GM12864 (cell line): ENCODE results near the gene CPVL.

Experiments used
- DNase-seq: peaks from one replicate; pipeline ENCODE4 v3.0.0-alpha.2; 2011; ENCODE audit warnings: low read depth
- H3K4me3 ChIP-seq: 2 replicates; pipeline ENCODE4 v1.5.1; 2011; ENCODE audit warnings: mild to moderate bottlenecking, low read depth, low read length, control low read depth
- TF ChIP-seq, protein P1 (sequence below): IDR thresholded peaks from 2 replicates; pipeline ENCODE4 v1.5.1; 2011; ENCODE audit warnings: low read depth, mild to moderate bottlenecking, moderate library complexity, low read length, control low read depth, inconsistent platforms; ENCODE audit errors: missing control alignments

Gene CPVL

GRCh38 chr7:29156907-29157452, 10.6 kb upstream of the CPVL start:
- no peak for DNase-seq
- no peak overlapping the region for H3K4me3 ChIP-seq
- TF ChIP-seq, protein P1, sequence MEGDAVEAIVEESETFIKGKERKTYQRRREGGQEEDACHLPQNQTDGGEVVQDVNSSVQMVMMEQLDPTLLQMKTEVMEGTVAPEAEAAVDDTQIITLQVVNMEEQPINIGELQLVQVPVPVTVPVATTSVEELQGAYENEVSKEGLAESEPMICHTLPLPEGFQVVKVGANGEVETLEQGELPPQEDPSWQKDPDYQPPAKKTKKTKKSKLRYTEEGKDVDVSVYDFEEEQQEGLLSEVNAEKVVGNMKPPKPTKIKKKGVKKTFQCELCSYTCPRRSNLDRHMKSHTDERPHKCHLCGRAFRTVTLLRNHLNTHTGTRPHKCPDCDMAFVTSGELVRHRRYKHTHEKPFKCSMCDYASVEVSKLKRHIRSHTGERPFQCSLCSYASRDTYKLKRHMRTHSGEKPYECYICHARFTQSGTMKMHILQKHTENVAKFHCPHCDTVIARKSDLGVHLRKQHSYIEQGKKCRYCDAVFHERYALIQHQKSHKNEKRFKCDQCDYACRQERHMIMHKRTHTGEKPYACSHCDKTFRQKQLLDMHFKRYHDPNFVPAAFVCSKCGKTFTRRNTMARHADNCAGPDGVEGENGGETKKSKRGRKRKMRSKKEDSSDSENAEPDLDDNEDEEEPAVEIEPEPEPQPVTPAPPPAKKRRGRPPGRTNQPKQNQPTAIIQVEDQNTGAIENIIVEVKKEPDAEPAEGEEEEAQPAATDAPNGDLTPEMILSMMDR = no peak

DNA sequence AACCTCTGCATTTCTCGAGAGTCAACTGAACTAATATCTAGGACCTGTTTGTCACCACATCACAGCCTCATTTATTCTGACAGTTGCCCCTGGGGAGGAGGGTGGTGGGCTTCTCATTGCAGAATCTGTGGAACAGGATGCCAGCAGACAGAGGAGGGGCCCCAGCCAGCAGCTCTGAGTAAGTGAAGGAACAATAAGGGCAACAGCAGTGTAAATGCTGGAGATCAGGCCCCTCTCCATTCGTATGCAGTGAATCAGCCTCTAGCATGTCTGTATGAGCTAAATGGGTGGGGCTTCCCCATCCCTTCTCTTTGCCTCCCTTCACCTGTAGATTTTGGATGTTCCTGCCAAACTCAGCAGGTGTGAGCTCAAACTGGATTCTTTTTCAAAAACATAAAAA, 7.7 kb upstream of the CPVL start:
- no peak for DNase-seq
- TF ChIP-seq, protein P1 = no peak
- no peak overlapping the region for H3K4me3 ChIP-seq

DNA sequence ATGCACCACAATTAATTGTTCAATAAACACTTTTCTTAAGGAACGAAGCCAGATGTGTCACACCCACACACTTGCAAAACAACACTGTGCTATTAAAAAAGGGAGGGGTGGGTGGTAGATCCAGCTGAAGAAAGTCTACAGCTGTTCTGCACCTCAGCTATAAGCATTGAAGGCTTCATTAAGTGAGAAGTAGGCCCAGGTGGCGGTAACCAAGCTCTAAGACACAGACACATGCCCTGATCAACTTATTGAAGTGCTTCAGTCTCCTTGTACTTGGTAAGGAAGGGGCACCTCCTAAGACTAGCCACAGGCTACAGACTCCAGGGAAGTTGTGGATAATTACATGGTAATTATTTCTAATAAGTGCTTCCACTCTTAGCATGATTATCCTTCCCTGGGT, 4.5 kb upstream of the CPVL start:
- no peak overlapping the region for H3K4me3 ChIP-seq
- TF ChIP-seq, protein P1 = no peak
- no peak for DNase-seq

DNA sequence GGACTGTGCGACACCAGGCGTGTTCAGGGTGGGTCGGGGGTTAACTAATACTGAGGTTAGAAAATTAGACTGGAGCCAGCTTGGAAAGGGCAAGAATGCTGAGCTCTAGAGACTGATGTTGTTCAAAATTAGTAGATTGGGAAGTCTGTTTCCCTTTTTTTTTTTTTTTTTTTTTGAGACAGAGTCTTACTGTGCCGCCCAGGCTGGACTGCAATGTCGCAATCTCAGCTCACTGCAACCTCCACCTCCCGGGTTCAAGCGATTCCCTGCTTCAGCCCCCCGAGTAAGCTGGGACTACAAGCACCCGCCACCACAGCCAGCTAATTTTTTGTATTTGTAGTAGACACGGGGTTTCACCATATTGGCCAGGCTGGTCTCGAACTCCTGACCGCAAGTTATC, 2.7 kb upstream of the CPVL start:
- no peak for DNase-seq
- H3K4me3 ChIP-seq = no peak overlapping the region
- TF ChIP-seq, protein P1 = no peak

- DNase-seq = no peak
- TF ChIP-seq, protein P1 = no peak
- no peak overlapping the region for H3K4me3 ChIP-seq
Measured at GRCh38 chr7:29147821-29148220, 1.5 kb upstream of the CPVL start.

DNA sequence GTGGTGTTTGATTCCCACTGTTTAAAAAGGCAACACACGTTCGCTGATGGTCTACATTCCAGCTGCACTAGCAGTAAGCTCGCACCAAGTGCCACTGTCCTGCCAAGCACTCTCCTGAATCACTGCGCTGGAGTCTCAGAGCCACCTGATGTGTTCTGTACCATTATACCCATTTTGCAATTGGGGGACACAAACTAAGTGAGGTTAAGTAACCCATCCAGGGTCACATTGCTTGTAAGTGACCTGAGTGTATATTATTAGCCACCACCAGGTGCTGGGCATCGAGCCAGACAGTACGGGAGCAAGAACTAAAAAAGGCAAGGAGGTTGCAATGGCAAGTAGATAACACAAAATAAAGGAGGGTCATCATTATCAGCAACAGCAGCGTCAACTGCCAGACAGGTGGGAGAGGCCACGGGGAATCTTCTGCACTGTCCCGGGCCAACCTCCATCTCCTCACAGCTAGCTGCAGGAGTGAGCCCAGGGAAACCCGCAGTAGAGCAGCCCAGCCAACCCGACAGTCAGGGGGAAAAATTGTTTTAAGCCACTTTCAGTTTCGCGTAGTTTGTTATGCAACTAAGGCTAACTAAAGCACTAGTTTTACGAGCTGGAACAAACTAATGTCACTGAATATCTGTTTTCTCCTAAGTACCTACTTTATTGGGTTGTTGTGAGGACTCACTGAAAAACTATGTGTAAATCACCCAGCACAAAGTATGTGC, 712 bp upstream of the CPVL start:
- DNase-seq = no peak
- TF ChIP-seq, protein P1 = no peak
- no peak overlapping the region for H3K4me3 ChIP-seq

DNA sequence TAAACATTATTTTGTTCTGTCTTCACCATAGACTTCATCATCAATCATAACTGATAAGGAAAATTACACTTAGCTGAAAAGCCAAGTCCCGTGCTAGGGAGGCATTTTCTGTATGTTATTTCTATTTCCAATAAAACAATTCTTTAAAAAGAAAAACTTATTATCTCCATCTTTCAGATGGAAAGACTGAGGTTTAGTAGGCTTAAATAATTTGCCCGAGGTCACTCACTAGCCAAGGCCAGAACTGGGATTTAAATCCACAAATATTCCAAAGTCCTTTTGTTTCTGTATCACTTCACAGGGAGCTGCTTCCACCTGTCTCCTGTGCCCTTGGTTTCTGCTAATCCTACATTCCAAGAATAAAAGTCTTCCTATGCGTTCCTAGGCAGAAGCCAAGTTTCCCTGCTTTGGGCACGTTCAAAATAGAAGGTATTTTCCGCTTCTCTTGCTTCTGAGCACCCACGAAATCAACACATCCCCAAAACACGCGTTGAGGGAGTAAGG, 732 bp downstream of the CPVL start:
- no peak overlapping the region for H3K4me3 ChIP-seq
- TF ChIP-seq, protein P1 = no peak
- no peak for DNase-seq
